Endothelial cell of umbilical vein (primary cell): ENCODE data around the gene WNT9B. TPM values are rescaled to one million over a fixed set of nuclear protein-coding genes. Genes with fewer than 3 reads are reported as not detected.

Experiments
- BruUV-seq: library from RNA; stranded (reverse); fragments of 400-500 nt; replicated peaks from 2 replicates; lab custom pipeline; 2021; lab: Mats Ljungman, UMichigan
- CTCF ChIA-PET: fragments of 300-600, 350-600 bp; sonication (Branson Sonifier 250); formaldehyde crosslinking; loops from one replicate; lab custom pipeline; 2021; ENCODE audit warnings: antibody characterized with exemption, inconsistent platforms; lab: Charles Lee
- POLR2A ChIA-PET: fragments of 300-600, 350-600 bp; sonication (Branson Sonifier 250); formaldehyde crosslinking; loops from one replicate; lab custom pipeline; 2021; ENCODE audit warnings: antibody characterized with exemption, inconsistent platforms; lab: Charles Lee
- DNase-seq: peaks from one replicate; pipeline ENCODE4 v3.0.0-alpha.2; 2011; ENCODE audit warnings: low read depth, low spot score
- FAIRE-seq: peaks from 2 replicates; lab custom pipeline; 2011; peaks lifted over from hg19 to GRCh38; lab: Jason Lieb, UNC
- H2AFZ ChIP-seq: 2 replicates; pipeline ENCODE4 v1.6.0; 2012; ENCODE audit warnings: low read depth, low read length, control low read depth, inconsistent platforms
- H3K27ac ChIP-seq: 2 replicates; pipeline ENCODE4 v1.5.1; 2011; ENCODE audit warnings: low read depth, mild to moderate bottlenecking, control low read depth, low read length, moderate library complexity; ENCODE audit not compliant: insufficient read depth
- H3K27me3 ChIP-seq, 2 experiments: 2 replicates each; pipeline versions ENCODE4 v1.6.0 to v1.6.1; 2011; ENCODE audit warnings: low read length in 2 of 2, mixed read lengths in 1 of 2; ENCODE audit not compliant: control insufficient read depth in 2 of 2, insufficient read depth in 2 of 2
- H3K36me3 ChIP-seq, 2 experiments: 2 replicates in 1 of 2; 3 replicates in 1 of 2; pipeline ENCODE4 v1.5.1; 2011; ENCODE audit warnings: low read length in 2 of 2, mild to moderate bottlenecking in 1 of 2, moderate library complexity in 1 of 2; ENCODE audit not compliant: control insufficient read depth in 2 of 2, insufficient read depth in 2 of 2; ENCODE audit errors: extremely low read depth in 1 of 2
- H3K4me1 ChIP-seq: 3 replicates; pipeline ENCODE4 v1.5.1; 2011; ENCODE audit warnings: mild to moderate bottlenecking, low read length; ENCODE audit not compliant: control insufficient read depth, insufficient read depth; ENCODE audit errors: extremely low read depth
- H3K4me2 ChIP-seq: 2 replicates; pipeline ENCODE4 v1.6.1; 2011; ENCODE audit warnings: low read length, control low read depth, mixed read lengths; ENCODE audit not compliant: insufficient read depth
- H3K4me3 ChIP-seq, 3 experiments: fragments of 200-600 bp in 1 of 3; sonication (generic), shearing (Covaris generic) in 1 of 3; replicated peaks in 1 of 3; 2 replicates each; pipeline ENCODE4 v1.5.1; 2011 to 2016; ENCODE audit warnings: control low read depth in 3 of 3, low read length in 3 of 3, mild to moderate bottlenecking in 2 of 3, inconsistent platforms in 1 of 3, low read depth in 1 of 3, moderate library complexity in 1 of 3; ENCODE audit not compliant: insufficient read depth in 1 of 3
- H3K79me2 ChIP-seq: 2 replicates; pipeline ENCODE4 v1.6.0; 2012; ENCODE audit warnings: low read length, inconsistent platforms; ENCODE audit not compliant: control insufficient read depth, insufficient read depth
- H3K9ac ChIP-seq: replicated peaks from 2 replicates; pipeline ENCODE3; 2011; ENCODE audit warnings: low read length, control low read depth; ENCODE audit not compliant: insufficient read depth; ENCODE audit errors: extremely low read depth
- H3K9me1 ChIP-seq: replicated peaks from 3 replicates; pipeline ENCODE4 v1.6.0; 2011; ENCODE audit warnings: mild to moderate bottlenecking, low read length; ENCODE audit not compliant: control insufficient read depth, insufficient read depth; ENCODE audit errors: extremely low read depth
- H3K9me3 ChIP-seq: replicated peaks from 2 replicates; pipeline ENCODE4 v1.5.1; 2012; ENCODE audit warnings: low read length, inconsistent platforms; ENCODE audit not compliant: control insufficient read depth, insufficient read depth
- H4K20me1 ChIP-seq: replicated peaks from 2 replicates; pipeline ENCODE3; 2011; ENCODE audit warnings: mild to moderate bottlenecking, low read length; ENCODE audit not compliant: control insufficient read depth, insufficient read depth; ENCODE audit errors: extremely low read depth
- CTCF ChIP-seq, 2 donors: IDR thresholded peaks; 1 replicate in 1 of 2; 2 replicates in 1 of 2; pipeline ENCODE4 v1.5.1; 2011; ENCODE audit warnings: low read length in 2 of 2, mild to moderate bottlenecking in 2 of 2, moderate library complexity in 2 of 2, control low read depth in 1 of 2, inconsistent platforms in 1 of 2, low read depth in 1 of 2; ENCODE audit not compliant: insufficient read depth in 1 of 2; ENCODE audit errors: extremely low read depth in 1 of 2
- EZH2 ChIP-seq: IDR thresholded peaks from 2 replicates; pipeline ENCODE4 v1.6.1; 2012; ENCODE audit warnings: borderline replicate concordance, low read depth, mild to moderate bottlenecking, moderate library complexity, low read length, inconsistent platforms; ENCODE audit not compliant: severe bottlenecking
- FOS ChIP-seq: IDR thresholded peaks from 2 replicates; pipeline ENCODE4 v1.6.1; 2011; ENCODE audit warnings: mild to moderate bottlenecking, low read length, moderate library complexity, borderline replicate concordance; ENCODE audit not compliant: insufficient read depth
- GATA2 ChIP-seq: IDR thresholded peaks from 2 replicates; pipeline ENCODE4 v1.7.0; 2011; ENCODE audit warnings: low read depth, mild to moderate bottlenecking, moderate library complexity, mixed read lengths, low read length; ENCODE audit not compliant: insufficient read length, insufficient read depth
- JUN ChIP-seq: IDR thresholded peaks from 2 replicates; pipeline ENCODE4 v1.6.1; 2011; ENCODE audit warnings: borderline replicate concordance, low read depth; ENCODE audit not compliant: insufficient read length, insufficient read depth
- MAX ChIP-seq: IDR thresholded peaks from 2 replicates; pipeline ENCODE4 v1.6.1; 2011; ENCODE audit not compliant: insufficient read depth, insufficient read length
- MYC ChIP-seq: IDR thresholded peaks from one replicate; pipeline ENCODE4 v1.6.1; 2011; ENCODE audit warnings: mild to moderate bottlenecking, low read depth, low read length
- POLR2A ChIP-seq: IDR thresholded peaks from 2 replicates; pipeline ENCODE4 v1.6.1; 2012; ENCODE audit warnings: low read depth, mild to moderate bottlenecking, control low read depth, low read length
- POLR2AphosphoS5 ChIP-seq: IDR thresholded peaks from 2 replicates; pipeline ENCODE4 v1.6.1; 2012; ENCODE audit warnings: low read depth, mild to moderate bottlenecking, control low read depth, low read length, moderate library complexity; ENCODE audit not compliant: insufficient read depth
- dilution Hi-C: fragments of 300-500 bp; cut with MboI; formaldehyde crosslinking; loops from one replicate; pipeline ENCODE4 v1.15.0; 2019; ENCODE audit warnings: low sequenced_read_pairs; ENCODE audit not compliant: extremely low pct_ligation_motif_present
- intact Hi-C: fragments of 100-400 bp; cut with micrococcal nuclease; formaldehyde crosslinking; loops from one replicate; pipeline ENCODE4 v1.10.0; 2022
- polyA plus RNA-seq, 4 experiments: library from polyadenylated mRNA; depleted of rRNA in 3 of 4; stranded (reverse) in 3 of 4; unstranded in 1 of 4; fragments of >200 nt; gene quantifications; 2 replicates each; pipeline versions ENCODE4 v1.2.1 to v1.2.3, GENCODE V29; 2011 to 2012; ENCODE audit warnings: missing spikeins in 1 of 4
- total RNA-seq: library from RNA; stranded (reverse); gene quantifications from 2 replicates; pipeline ENCODE4 v1.2.3, GENCODE V29; 2021

WNT9B gene
- total and polyA plus RNA-seq, 2 donors (not counting 3 experiments of a cell fraction or from before 2014, with no cell fraction given), result not detected

DNA sequence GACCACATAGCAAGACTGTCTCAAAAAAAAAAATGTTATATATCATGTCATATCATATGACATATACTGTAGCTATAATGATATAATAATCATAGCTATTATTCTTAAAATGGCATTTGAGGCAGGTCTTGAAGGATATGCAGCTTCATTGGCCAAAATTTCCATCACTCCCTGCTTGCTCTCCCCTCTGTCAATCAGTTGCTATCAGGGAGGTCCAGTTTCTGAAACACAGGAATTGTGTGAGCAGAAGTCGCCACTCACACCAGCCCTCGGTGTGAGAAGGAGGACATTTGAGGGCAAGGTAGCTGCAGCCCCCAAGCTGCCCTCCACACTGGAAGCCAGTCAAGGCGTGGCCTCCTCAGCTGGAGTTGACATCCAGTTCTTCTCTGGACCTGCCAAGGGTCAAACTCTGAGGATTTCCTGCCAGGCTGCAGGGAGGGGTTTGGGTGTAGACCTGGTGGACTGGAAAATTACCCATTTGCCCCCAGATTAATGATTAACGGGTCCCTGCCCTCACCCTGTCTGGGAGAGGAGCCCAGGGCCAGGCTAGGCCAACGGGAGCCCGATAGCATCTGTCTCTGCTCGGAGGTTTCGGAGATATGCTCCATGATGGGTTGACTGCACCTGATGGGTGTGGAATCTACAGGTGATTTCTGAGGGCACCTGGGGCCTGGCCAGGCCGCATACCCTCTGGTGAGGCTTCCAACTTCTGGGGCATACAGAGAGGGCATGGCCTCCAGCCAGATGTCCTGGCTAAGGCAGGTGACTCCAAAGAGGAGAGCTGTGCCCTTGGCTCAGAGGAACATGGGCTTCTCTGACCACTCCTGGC, 18.8 kb downstream of the WNT9B start:
- no peaks in the 10 kb centered on the region for H3K36me3 ChIP-seq
- no peak overlapping the region for H2AFZ ChIP-seq
- no peak for FAIRE-seq
- H3K9me1 ChIP-seq, result no peaks in the 10 kb centered on the region
- dilution Hi-C loops (no loop called here), intact Hi-C loops (no loop called here)
- CTCF ChIA-PET, result interaction anchor here (1.1 to 1.2 kb wide), 2 partner anchors 34 to 47 kb away, joined by 3 read pairs; no protein-coding TSS in a partner anchor
- no peak overlapping the region for H3K27ac ChIP-seq
- POLR2A ChIA-PET, result interaction anchor here (0.7 kb wide), 1 partner anchor 143 kb away, joined by 5 read pairs; no protein-coding TSS in a partner anchor
- H3K4me2 ChIP-seq, result no peak overlapping the region
- no peaks in the 10 kb centered on the region for H3K4me1 ChIP-seq
- BruUV-seq, result no TSS peak
- TF ChIP-seq MYC (no peak), POLR2AphosphoS5 (no peak), FOS (no peak), CTCF (IDR thresholded peaks at IDR 0.05; ENCODE audit: extremely low read depth in 1 of 2, insufficient read depth in 1 of 2, low read depth in 1 of 2, low read length in 2 of 2) (no peak), MAX (no peak), GATA2 (no peak), EZH2 (no peak), POLR2A (no peak), JUN (no peak)
- H3K9me3 ChIP-seq, result no peaks in the 10 kb centered on the region
- H3K79me2 ChIP-seq, result no peaks in the 10 kb centered on the region
- no peaks in the 10 kb centered on the region for H3K27me3 ChIP-seq
- no peak overlapping the region for H3K4me3 ChIP-seq
- no peak overlapping the region for H3K9ac ChIP-seq
- DNase-seq, result no peak
- no peaks in the 10 kb centered on the region for H4K20me1 ChIP-seq
